GM12872 (cell line): Measurements from ENCODE around the gene MC5R.

Experiments used
- CTCF ChIP-seq: IDR thresholded peaks from 3 replicates; pipeline ENCODE4 v1.5.1; 2011; ENCODE audit warnings: low read depth, mild to moderate bottlenecking, low read length, moderate library complexity; ENCODE audit not compliant: insufficient read depth

The MC5R gene

DNA sequence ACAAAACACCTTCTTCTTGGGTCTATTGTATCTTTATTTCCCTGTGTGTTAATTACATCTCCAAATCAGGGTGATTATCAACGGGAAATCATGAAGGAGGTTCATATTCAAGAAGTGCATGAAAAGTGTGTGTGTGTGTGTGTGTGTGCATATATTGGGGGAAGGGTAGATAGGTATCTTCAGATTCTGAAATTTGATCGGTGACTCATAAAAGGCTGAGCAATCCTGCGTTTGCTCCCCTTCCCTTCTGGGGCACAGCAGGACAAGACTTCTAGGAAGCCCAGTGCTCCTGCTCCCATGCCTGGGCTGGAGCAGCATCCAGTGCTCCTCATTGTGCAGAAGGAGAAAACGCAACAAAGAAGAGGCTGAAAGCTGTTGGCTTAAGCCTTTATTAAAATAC lies 25.8 kb downstream of the MC5R start:
- TF ChIP-seq CTCF = no peak

DNA sequence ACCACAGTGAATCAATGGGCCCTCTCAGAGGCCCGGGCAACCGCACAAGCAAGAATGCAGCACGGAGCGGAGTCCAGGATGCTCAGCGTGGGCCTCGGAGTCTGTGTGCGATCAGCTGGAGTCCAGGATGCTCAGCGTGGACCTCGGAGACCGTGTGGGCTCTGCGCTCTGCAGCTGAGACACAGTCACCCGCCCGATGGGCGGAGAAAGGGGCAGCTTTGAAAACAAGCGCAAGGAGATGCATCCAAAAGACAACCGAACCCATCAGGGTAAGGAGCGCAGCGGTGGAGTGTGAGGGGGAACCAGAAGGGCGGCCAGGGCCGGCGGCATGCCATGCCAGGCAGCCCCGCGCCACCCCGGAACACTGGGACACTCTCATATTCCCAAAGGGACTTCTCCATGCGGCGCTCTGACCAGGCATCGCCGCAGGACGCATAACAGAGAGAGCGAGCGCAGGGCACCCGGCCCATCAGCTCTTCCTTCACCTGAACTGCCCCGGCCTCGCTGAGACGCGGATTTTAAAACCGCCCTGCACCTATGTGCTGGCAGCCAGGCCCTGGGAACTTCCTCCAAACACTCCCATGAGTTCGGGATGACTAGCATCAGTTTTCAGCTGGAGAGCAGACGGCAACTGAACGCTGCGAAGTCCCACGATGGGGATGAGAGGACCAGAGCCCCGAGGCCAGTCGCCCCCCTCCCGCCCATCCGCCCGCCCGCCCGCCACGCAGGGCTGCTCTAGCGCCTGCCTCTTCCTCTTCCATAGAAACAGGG lies 44.7 kb downstream of the MC5R start:
- no peak for TF ChIP-seq CTCF

DNA sequence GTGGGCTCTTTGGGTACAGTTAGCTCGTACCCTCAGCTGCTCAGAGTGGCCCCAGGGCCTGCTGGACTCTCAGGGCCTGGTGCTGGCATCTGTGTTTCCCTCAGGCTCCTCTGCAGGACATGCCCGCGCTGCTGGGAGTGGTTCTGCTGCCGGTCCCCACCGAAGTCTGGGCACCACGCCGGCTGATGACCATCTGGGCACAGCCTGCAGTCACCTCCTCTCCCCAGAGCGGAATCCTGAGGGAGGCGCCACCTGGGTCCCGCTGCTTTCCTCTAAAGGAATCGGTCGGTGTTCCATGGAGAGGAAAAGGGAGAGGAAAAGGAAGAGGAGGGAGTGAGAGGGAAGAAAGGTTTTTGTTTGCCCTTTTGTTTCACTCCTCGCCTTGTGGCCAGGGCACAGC lies 47.8 kb downstream of the MC5R start:
- no peak for TF ChIP-seq CTCF

- TF ChIP-seq CTCF = no peak
Observed at GRCh38 chr18:13872373-13872772, 48.4 kb downstream of the MC5R start.

DNA sequence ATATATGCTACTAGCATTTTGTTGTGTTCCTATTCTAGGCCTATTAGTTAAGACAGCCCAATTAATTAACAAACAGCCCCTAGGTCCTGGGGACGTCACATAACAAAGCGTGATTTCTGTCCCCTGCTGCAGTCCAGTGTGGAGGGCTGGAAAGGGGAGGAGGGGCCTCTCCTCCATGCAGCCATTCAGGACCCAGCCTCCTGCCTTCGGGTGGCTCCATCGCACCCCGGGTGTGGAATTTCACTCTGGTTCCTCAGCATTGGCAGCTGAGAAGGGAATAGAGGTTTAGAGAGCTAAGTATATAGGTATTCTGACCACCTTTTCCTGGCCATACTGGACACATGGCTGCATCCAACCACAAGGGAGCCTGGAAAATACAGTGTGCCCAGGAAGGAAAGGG lies 49.0 kb downstream of the MC5R start:
- no peak for TF ChIP-seq CTCF

- no peak for TF ChIP-seq CTCF
Observed at GRCh38 chr18:13874558-13874957, 50.6 kb downstream of the MC5R start.
